ENCODE data around the gene TGFB1.

- TF ChIP-seq CTCF (conservative IDR thresholded peaks at IDR 0.05 in 1 of 2, IDR thresholded peaks at IDR 0.05 in 1 of 2; ENCODE audit: extremely low read depth in 1 of 2, insufficient read depth in 1 of 2, low read depth in 1 of 2, low read length in 2 of 2): no peak
- TF ChIP-seq EZH2 (IDR thresholded peaks at IDR 0.05; ENCODE audit: borderline replicate concordance, low read length): no peak
These were observed 9.6 kb downstream of the TGFB1 start for GRCh38 chr19:41344162-41344561.
